ENCODE results near the gene KLLN.

KLLN gene

DNA sequence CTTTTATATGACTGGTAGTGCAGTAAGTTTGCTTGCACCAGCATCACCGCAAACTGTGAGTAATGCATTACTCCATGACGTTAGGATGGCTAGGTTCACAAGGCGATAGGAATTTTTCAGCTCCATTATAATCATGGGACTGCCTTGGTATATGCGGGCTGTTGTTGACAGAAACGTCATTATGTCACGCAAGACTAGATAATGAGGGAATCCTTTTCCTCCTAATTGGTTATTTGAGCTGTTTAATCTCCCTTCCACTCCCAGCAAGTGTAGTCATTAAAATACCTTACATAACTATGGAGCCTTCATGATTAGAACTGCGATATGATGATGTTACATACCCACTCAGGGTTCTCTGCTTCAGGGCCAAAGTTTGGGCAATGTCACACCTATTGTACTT, 17.3 kb downstream of the KLLN start:
- no peak overlapping the region for H3K4me3 ChIP-seq (replicated peaks; ENCODE audit: low read depth, low read length)
- TF ChIP-seq, protein P1, sequence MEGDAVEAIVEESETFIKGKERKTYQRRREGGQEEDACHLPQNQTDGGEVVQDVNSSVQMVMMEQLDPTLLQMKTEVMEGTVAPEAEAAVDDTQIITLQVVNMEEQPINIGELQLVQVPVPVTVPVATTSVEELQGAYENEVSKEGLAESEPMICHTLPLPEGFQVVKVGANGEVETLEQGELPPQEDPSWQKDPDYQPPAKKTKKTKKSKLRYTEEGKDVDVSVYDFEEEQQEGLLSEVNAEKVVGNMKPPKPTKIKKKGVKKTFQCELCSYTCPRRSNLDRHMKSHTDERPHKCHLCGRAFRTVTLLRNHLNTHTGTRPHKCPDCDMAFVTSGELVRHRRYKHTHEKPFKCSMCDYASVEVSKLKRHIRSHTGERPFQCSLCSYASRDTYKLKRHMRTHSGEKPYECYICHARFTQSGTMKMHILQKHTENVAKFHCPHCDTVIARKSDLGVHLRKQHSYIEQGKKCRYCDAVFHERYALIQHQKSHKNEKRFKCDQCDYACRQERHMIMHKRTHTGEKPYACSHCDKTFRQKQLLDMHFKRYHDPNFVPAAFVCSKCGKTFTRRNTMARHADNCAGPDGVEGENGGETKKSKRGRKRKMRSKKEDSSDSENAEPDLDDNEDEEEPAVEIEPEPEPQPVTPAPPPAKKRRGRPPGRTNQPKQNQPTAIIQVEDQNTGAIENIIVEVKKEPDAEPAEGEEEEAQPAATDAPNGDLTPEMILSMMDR (IDR thresholded peaks at IDR 0.05; ENCODE audit: low read depth, low read length, missing control alignments): no peak
- no peak for DNase-seq (ENCODE audit: extremely low read depth, low read depth)

DNA sequence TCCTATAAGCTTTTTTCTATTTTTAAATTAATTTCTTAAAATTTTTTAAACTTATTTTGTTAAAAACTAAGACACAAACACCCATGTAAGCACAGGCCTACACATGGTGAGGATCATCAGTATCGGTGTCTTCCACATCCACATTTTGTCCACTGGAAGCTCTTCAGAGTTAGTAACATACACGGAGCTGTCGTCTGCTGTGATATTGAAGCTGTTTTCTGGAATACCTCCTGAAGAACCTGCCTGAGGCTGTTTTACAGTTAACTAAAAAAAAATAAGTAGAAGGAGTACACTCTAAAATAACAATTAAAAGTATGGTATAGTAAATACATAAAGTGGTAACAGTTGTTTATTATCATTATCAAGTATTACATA, 17.7 kb downstream of the KLLN start:
- no peak overlapping the region for H3K4me3 ChIP-seq (replicated peaks; ENCODE audit: low read depth, low read length)
- no peak for DNase-seq (ENCODE audit: extremely low read depth, low read depth)
- TF ChIP-seq, protein P1 (IDR thresholded peaks at IDR 0.05; ENCODE audit: low read depth, low read length, missing control alignments): no peak

DNA sequence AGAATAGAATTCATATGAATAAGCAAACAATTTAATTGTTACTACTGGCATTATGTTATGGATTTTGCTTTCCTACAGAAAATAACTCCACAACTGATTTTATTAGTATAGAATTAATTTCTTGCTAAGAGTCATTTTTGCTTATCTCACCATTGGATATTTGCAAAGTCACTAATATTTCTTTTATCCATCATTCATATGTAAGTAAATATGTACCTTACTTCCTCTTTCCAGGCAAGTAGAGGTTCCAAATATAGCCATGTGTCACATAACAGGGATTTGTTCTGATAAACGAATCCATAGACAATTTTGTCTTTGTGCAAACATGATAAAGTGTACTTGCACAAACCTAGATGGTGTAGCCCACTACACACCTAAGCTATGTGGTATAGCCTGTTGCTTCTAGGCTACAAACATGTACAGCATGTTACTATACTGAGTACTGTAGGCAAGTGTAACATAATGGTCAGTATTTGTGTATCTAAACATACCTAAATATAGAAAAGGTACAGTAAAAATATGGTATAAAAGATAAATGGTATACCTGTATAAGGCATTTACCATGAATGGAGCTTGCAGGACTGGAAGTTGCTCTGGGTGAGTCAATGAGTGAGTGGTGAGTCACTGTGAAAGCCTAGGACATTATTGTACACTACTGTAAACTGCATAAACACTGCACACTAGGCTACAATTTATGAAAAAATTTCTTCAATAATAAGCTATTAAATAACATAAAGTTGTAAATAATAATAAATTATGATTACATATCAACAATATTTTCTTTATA, 18.3 kb downstream of the KLLN start:
- H3K4me3 ChIP-seq (replicated peaks; ENCODE audit: low read depth, low read length): no peak overlapping the region
- no peak for DNase-seq (ENCODE audit: extremely low read depth, low read depth)
- TF ChIP-seq, protein P1 (IDR thresholded peaks at IDR 0.05; ENCODE audit: low read depth, low read length, missing control alignments): no peak

DNA sequence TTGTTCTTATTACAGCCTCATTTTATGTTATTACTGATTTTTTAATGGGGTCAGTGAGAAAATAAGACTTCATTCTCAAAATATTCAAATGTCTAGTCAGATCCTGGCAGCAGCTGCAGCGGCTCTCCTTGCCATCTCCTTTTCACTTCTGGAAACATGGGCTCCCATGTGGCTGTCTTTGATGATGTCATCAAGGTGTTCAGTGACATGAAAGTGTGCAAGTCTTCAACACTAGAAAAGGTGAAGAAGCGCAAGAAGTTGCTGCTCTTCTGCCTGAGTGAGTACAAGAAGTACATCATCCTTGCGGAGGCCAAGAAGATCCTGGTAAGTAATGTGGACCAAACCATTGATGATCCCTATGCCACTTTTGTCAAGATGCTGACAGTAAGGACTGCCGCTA, 19.6 kb downstream of the KLLN start:
- TF ChIP-seq, protein P1 (IDR thresholded peaks at IDR 0.05; ENCODE audit: low read depth, low read length, missing control alignments): no peak
- no peak for DNase-seq (ENCODE audit: extremely low read depth, low read depth)

DNA sequence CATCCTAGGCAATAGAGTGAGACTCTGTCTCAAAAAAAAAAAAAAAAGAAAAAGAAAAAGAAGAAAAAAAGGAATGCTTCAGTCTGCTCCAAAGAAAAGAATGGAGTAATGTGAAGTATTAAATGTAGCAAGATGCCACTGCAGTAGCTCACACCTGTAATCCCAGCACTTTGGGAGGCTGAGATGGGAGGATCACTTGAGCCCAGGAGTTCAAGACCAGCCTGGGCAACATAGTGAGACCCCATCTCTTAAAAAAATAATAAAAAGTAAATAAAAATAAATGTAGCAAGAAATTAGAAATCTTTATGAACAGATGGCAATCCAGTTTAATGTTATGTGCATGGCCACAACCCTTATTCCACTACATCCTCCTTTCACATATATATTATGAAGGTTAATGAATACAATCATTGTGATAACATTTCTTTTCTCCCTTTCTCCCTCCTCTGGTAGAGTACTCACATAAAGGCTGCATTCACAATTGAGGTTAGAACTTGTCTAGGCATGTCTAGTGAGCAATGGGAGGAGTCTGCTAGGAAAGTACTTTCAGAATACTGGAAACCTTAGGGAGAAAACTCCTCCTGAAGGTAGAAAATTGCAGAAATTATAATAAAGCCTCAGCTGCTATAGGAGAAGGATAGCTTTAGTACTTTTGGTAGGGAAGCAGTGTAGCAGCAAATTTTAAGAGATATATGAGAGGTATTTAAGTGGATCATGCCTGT, 20.4 kb downstream of the KLLN start:
- TF ChIP-seq, protein P1 (IDR thresholded peaks at IDR 0.05; ENCODE audit: low read depth, low read length, missing control alignments): no peak
- DNase-seq (ENCODE audit: extremely low read depth, low read depth): peak; percentile 80
- no peak overlapping the region for H3K4me3 ChIP-seq (replicated peaks; ENCODE audit: low read depth, low read length)

More for the DNA sequence above, 19.6 kb downstream of the KLLN start:
- H3K4me3 ChIP-seq (replicated peaks; ENCODE audit: low read depth, low read length): no peak overlapping the region

DNA sequence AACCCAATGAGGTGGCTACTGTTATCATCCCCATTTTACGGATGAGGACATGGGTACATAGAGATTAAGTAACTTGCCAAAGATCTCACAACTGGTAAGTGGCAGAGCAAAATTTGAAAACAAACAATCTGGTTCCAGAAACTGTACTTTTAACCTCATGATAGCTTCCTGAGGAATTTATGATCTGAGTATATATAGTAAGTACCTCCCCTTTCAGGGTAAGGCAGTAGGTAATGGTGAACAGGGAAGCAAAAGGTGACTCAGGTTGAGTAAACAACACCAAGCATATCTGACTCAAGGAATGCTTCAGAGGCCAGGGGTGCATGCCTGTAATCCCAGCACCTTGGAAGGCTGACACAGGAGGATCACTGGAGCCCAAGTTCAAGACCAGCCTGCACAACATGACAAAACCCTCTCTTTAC, 21.1 kb downstream of the KLLN start:
- TF ChIP-seq, protein P1 (IDR thresholded peaks at IDR 0.05; ENCODE audit: low read depth, low read length, missing control alignments): no peak
- no peak overlapping the region for H3K4me3 ChIP-seq (replicated peaks; ENCODE audit: low read depth, low read length)
- no peak for DNase-seq (ENCODE audit: extremely low read depth, low read depth)
